K562 (cell line): ENCODE data around the gene SETD3. TPM values are rescaled to one million over a fixed set of nuclear protein-coding genes. Genes with fewer than 3 reads are reported as not detected.

Source experiments
- CBFA2T2 ChIP-seq: fragments of 450-650 bp; conservative IDR thresholded peaks from 2 replicates; pipeline ENCODE4 v1.6.1; 2017; ENCODE audit warnings: mild to moderate bottlenecking
- DPF2 ChIP-seq: fragments of 450-650 bp; IDR thresholded peaks from 2 replicates; pipeline ENCODE4 v1.6.1; 2016
- HDAC2 ChIP-seq: fragments of 450-650 bp; IDR thresholded peaks from 2 replicates; pipeline ENCODE4 v1.6.1; 2016; ENCODE audit warnings: mild to moderate bottlenecking
- HEY1 ChIP-seq: fragments of 250-450 bp; sonication (Bioruptor Pico); IDR thresholded peaks from 2 replicates; pipeline ENCODE4 v1.5.0; 2020; ENCODE audit warnings: mild to moderate bottlenecking, moderate library complexity, borderline replicate concordance
- KDM2B ChIP-seq: fragments of 250-450 bp; sonication (Bioruptor Pico); IDR thresholded peaks from 2 replicates; pipeline ENCODE4 v1.8.0; 2021; ENCODE audit warnings: mild to moderate bottlenecking, moderate library complexity
- MTF1 ChIP-seq: fragments of 250-450 bp; sonication (Bioruptor Pico); IDR thresholded peaks from 2 replicates; pipeline ENCODE4 v1.9.0; 2021; ENCODE audit warnings: moderate library complexity, mild to moderate bottlenecking, inconsistent platforms, borderline replicate concordance
- NBN ChIP-seq: fragments of 450-650 bp; IDR thresholded peaks from 2 replicates; pipeline ENCODE4 v1.6.1; 2016; ENCODE audit warnings: low read depth, mild to moderate bottlenecking
- NUFIP1 ChIP-seq: fragments of 450-650 bp; IDR thresholded peaks from 2 replicates; pipeline ENCODE4 v1.6.1; 2018; ENCODE audit not compliant: partially characterized antibody
- POU5F1 ChIP-seq: fragments of 150-350 bp; IDR thresholded peaks from 2 replicates; pipeline ENCODE4 v1.6.1; 2014; ENCODE audit warnings: borderline replicate concordance, low read length, low read depth, mild to moderate bottlenecking; ENCODE audit not compliant: partially characterized antibody
- RBM25 ChIP-seq: fragments of 200-400 bp; formaldehyde crosslinking; IDR thresholded peaks from 2 replicates; pipeline ENCODE4 v1.6.1; 2018; ENCODE audit warnings: low read length, low read depth, moderate library complexity; ENCODE audit not compliant: severe bottlenecking
- TEAD4 ChIP-seq, 2 experiments: sonication (generic) in 1 of 2; formaldehyde crosslinking in 1 of 2; IDR thresholded peaks; 2 replicates each; pipeline versions ENCODE4 v1.6.1 to v1.8.0; 2012 to 2022; ENCODE audit warnings: borderline replicate concordance in 1 of 2, inconsistent platforms in 1 of 2, low read length in 1 of 2, mild to moderate bottlenecking in 1 of 2, missing genetic modification reagents in 1 of 2
- ZNF41 ChIP-seq: fragments of 250-450 bp; sonication (Bioruptor Pico); conservative IDR thresholded peaks from 2 replicates; pipeline ENCODE4 v1.4.0; 2020; ENCODE audit warnings: mild to moderate bottlenecking
- ZNF561 ChIP-seq: fragments of 450-650 bp; formaldehyde crosslinking; conservative IDR thresholded peaks from 2 replicates; pipeline ENCODE4 v1.4.0; 2020; ENCODE audit warnings: mild to moderate bottlenecking, moderate library complexity
- polyA plus RNA-seq, 8 experiments: library from polyadenylated mRNA; depleted of rRNA in 4 of 8; stranded (reverse) in 5 of 8; unstranded in 3 of 8; fragments of >200 nt; fragmentation: Nextera tagmentation in 2 of 8; fragmentation: Illumina TruSeq in 1 of 8; extraction: Ambion mirVana in 2 of 8; extraction: Trizol in 1 of 8; gene quantifications; 2 replicates each; pipeline versions ENCODE4 v1.2.1 to v1.2.3, GENCODE V29; 2011 to 2014; ENCODE audit warnings: inconsistent platforms in 1 of 8, missing spikeins in 1 of 8
- total RNA-seq, 7 experiments: library from RNA; depleted of rRNA in 6 of 7; stranded (reverse); fragments of >200 nt in 6 of 7; fragmentation: Illumina TruSeq in 2 of 7; extraction: Trizol in 2 of 7; gene quantifications; 2 replicates each; pipeline versions ENCODE4 v1.2.1 to v1.2.3, GENCODE V29; 2011 to 2021; ENCODE audit warnings: low replicate concordance in 1 of 7
- TF ChIP-seq, protein P1 (sequence below): sonication (generic); formaldehyde crosslinking; IDR thresholded peaks from 2 replicates; pipeline ENCODE4 v1.8.0; 2022; ENCODE audit warnings: missing genetic modification reagents, mild to moderate bottlenecking, borderline replicate concordance
- TF ChIP-seq, protein P2 (sequence below): fragments of 450-650 bp; IDR thresholded peaks from one replicate; pipeline ENCODE4 v1.6.1; 2018; ENCODE audit warnings: mild to moderate bottlenecking, moderate library complexity; ENCODE audit not compliant: partially characterized antibody
- TF ChIP-seq, protein P3 (sequence below), 2 experiments: fragments of 450-650 bp; IDR thresholded peaks; 2 replicates each; pipeline ENCODE4 v1.6.1; 2018; ENCODE audit warnings: mild to moderate bottlenecking in 2 of 2, low read depth in 1 of 2; ENCODE audit not compliant: partially characterized antibody in 2 of 2
- TF ChIP-seq, protein P4 (sequence below): fragments of 250-450 bp; sonication (Bioruptor Pico); IDR thresholded peaks from 2 replicates; pipeline ENCODE4 v1.4.0; 2020; ENCODE audit warnings: mild to moderate bottlenecking, moderate library complexity
- TF ChIP-seq, protein P5 (sequence below): sonication (generic); formaldehyde crosslinking; IDR thresholded peaks from 2 replicates; pipeline ENCODE4 v1.8.0; 2022; ENCODE audit warnings: missing genetic modification reagents, mild to moderate bottlenecking, moderate library complexity, borderline replicate concordance

SETD3 gene
- total and polyA plus RNA-seq, 9 of the 15 experiments (the other 6 are each of a cell fraction or from before 2014, with no cell fraction given): 8.5 to 35.9 (median 26.5) TPM

DNA sequence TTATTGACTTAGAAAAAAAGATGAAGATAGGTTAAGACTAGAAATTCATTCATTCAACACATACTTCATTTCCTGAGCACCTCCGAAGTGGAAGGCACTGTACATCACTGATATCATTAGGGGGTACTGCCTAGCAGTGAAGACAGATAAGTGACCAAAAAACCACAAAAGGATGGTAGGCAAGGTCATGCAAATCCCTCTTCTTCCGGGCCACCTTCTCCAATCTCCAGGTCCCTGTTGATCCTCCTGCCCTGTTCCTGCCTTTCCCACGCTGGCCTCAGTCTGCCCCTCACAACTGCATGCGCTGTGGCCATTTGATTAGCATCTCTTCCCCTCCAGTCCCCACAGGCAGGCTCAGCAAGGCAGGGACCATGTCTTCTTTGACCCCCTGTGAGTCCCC, 60.8 kb downstream of the SETD3 start (continued):
- TF ChIP-seq MTF1 (CRISPR knock-in tag) (no peak), ZNF561 (CRISPR knock-in tag) (no peak), CBFA2T2 (peak; percentile 24; the same call in 1 of the 2 replicates), HDAC2 (0 out of 2 replicates have a peak, but pooled peaks have one; percentile 26), POU5F1 (no peak), ZNF41 (CRISPR knock-in tag) (no peak), RBM25 (peak; percentile 63), NBN (no peak), KDM2B (CRISPR knock-in tag) (no peak), HEY1 (CRISPR knock-in tag) (no peak), TEAD4 (IDR thresholded peaks at IDR 0.05; ENCODE audit: low read length) (peak; percentile 43; the same call in 1 of the 2 replicates), TEAD4 (CRISPR knock-in tag; IDR thresholded peaks at IDR 0.05; ENCODE audit: borderline replicate concordance) (no peak), DPF2 (peak; percentile 40; the same call in 1 of the 2 replicates), NUFIP1 (no peak)
- TF ChIP-seq, protein P1, sequence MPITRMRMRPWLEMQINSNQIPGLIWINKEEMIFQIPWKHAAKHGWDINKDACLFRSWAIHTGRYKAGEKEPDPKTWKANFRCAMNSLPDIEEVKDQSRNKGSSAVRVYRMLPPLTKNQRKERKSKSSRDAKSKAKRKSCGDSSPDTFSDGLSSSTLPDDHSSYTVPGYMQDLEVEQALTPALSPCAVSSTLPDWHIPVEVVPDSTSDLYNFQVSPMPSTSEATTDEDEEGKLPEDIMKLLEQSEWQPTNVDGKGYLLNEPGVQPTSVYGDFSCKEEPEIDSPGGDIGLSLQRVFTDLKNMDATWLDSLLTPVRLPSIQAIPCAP: no peak
- TF ChIP-seq, protein P2, sequence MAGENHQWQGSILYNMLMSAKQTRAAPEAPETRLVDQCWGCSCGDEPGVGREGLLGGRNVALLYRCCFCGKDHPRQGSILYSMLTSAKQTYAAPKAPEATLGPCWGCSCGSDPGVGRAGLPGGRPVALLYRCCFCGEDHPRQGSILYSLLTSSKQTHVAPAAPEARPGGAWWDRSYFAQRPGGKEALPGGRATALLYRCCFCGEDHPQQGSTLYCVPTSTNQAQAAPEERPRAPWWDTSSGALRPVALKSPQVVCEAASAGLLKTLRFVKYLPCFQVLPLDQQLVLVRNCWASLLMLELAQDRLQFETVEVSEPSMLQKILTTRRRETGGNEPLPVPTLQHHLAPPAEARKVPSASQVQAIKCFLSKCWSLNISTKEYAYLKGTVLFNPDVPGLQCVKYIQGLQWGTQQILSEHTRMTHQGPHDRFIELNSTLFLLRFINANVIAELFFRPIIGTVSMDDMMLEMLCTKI: no peak
- TF ChIP-seq, protein P3, sequence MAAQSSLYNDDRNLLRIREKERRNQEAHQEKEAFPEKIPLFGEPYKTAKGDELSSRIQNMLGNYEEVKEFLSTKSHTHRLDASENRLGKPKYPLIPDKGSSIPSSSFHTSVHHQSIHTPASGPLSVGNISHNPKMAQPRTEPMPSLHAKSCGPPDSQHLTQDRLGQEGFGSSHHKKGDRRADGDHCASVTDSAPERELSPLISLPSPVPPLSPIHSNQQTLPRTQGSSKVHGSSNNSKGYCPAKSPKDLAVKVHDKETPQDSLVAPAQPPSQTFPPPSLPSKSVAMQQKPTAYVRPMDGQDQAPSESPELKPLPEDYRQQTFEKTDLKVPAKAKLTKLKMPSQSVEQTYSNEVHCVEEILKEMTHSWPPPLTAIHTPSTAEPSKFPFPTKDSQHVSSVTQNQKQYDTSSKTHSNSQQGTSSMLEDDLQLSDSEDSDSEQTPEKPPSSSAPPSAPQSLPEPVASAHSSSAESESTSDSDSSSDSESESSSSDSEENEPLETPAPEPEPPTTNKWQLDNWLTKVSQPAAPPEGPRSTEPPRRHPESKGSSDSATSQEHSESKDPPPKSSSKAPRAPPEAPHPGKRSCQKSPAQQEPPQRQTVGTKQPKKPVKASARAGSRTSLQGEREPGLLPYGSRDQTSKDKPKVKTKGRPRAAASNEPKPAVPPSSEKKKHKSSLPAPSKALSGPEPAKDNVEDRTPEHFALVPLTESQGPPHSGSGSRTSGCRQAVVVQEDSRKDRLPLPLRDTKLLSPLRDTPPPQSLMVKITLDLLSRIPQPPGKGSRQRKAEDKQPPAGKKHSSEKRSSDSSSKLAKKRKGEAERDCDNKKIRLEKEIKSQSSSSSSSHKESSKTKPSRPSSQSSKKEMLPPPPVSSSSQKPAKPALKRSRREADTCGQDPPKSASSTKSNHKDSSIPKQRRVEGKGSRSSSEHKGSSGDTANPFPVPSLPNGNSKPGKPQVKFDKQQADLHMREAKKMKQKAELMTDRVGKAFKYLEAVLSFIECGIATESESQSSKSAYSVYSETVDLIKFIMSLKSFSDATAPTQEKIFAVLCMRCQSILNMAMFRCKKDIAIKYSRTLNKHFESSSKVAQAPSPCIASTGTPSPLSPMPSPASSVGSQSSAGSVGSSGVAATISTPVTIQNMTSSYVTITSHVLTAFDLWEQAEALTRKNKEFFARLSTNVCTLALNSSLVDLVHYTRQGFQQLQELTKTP (IDR thresholded peaks at IDR 0.05; ENCODE audit: low read depth in 1 of 2, partially characterized antibody in 2 of 2): no peak
- TF ChIP-seq, protein P4, sequence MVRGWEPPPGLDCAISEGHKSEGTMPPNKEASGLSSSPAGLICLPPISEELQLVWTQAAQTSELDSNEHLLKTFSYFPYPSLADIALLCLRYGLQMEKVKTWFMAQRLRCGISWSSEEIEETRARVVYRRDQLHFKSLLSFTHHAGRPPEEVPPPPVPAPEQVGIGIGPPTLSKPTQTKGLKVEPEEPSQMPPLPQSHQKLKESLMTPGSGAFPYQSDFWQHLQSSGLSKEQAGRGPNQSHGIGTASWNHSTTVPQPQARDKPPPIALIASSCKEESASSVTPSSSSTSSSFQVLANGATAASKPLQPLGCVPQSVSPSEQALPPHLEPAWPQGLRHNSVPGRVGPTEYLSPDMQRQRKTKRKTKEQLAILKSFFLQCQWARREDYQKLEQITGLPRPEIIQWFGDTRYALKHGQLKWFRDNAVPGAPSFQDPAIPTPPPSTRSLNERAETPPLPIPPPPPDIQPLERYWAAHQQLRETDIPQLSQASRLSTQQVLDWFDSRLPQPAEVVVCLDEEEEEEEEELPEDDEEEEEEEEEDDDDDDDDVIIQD (CRISPR knock-in tag): no peak
- TF ChIP-seq, protein P5, sequence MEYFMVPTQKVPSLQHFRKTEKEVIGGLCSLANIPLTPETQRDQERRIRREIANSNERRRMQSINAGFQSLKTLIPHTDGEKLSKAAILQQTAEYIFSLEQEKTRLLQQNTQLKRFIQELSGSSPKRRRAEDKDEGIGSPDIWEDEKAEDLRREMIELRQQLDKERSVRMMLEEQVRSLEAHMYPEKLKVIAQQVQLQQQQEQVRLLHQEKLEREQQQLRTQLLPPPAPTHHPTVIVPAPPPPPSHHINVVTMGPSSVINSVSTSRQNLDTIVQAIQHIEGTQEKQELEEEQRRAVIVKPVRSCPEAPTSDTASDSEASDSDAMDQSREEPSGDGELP (CRISPR knock-in tag): no peak
